Measurements from ENCODE around the gene WDTC1. TPM values are rescaled to one million over a fixed set of nuclear protein-coding genes. Genes with fewer than 3 reads are reported as not detected.

Gene WDTC1
- total and polyA plus RNA-seq, 2 of the 8 experiments (the other 6 are each of a cell fraction or from before 2014, with no cell fraction given), result 7.5 to 18.7 TPM

- TF ChIP-seq, protein P1, sequence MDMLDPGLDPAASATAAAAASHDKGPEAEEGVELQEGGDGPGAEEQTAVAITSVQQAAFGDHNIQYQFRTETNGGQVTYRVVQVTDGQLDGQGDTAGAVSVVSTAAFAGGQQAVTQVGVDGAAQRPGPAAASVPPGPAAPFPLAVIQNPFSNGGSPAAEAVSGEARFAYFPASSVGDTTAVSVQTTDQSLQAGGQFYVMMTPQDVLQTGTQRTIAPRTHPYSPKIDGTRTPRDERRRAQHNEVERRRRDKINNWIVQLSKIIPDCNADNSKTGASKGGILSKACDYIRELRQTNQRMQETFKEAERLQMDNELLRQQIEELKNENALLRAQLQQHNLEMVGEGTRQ (IDR thresholded peaks at IDR 0.05; ENCODE audit: low read length), result no peak
These were observed 59.5 kb downstream of the WDTC1 start (continued) for GRCh38 chr1:27293915-27294314.
